ENCODE results near the gene RC3H1.

Gene RC3H1

GRCh38 chr1:174039027-174039426 is 16.9 kb upstream of the RC3H1 start:
- H3K4me1 Mint-ChIP-seq (ENCODE audit: low read depth) = no peaks in the 10 kb centered on the region
- H3K27ac Mint-ChIP-seq = no peak overlapping the region
- H3K27me3 Mint-ChIP-seq = peaks cover 3% of the 10 kb centered on the region
- H3K9me3 Mint-ChIP-seq = no peaks in the 10 kb centered on the region
- no peak overlapping the region for H3K4me3 Mint-ChIP-seq
- DNase-seq = no peak
- no peaks in the 10 kb centered on the region for H3K36me3 Mint-ChIP-seq (ENCODE audit: low read depth)

DNA sequence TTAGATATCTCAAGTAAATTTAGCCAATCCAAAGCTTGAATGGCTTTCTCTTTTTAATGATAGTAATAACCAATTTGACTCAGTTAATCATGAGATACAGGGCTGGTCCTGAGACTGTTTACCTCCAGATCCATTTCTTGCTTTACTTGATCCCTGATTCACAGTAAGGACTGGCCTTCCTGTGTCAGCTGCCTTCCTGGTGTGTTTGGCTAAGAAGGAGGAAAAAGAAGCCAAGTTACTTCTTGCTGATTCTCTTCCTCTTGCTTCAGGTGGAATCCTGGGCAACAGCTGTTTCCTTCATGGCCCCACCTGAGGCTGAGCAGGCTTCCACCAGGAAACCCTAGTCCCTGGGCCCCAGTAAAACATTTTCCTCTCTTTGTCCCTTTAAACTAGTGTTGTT is 14.6 kb upstream of the RC3H1 start:
- Mint-ChIP-seq H3K27ac (no peak overlapping the region), H3K9me3 (no peaks in the 10 kb centered on the region), H3K4me3 (no peak overlapping the region), H3K27me3 (peaks cover 3% of the 10 kb centered on the region), H3K36me3 (ENCODE audit: low read depth) (no peaks in the 10 kb centered on the region), H3K4me1 (ENCODE audit: low read depth) (no peaks in the 10 kb centered on the region)
- DNase-seq = no peak

GRCh38 chr1:174036204-174036603 is 14.0 kb upstream of the RC3H1 start:
- Mint-ChIP-seq H3K36me3 (ENCODE audit: low read depth) (no peaks in the 10 kb centered on the region), H3K27me3 (peaks cover 3% of the 10 kb centered on the region), H3K4me1 (ENCODE audit: low read depth) (no peaks in the 10 kb centered on the region), H3K27ac (no peak overlapping the region), H3K9me3 (no peaks in the 10 kb centered on the region), H3K4me3 (no peak overlapping the region)
- DNase-seq = no peak

GRCh38 chr1:174032671-174033222 is 10.6 kb upstream of the RC3H1 start:
- DNase-seq = no peak
- H3K4me1 Mint-ChIP-seq (ENCODE audit: low read depth) = peaks cover 1% of the 10 kb centered on the region
- no peaks in the 10 kb centered on the region for H3K9me3 Mint-ChIP-seq
- H3K27ac Mint-ChIP-seq = no peak overlapping the region
- H3K36me3 Mint-ChIP-seq (ENCODE audit: low read depth) = no peaks in the 10 kb centered on the region
- H3K4me3 Mint-ChIP-seq = no peak overlapping the region
- H3K27me3 Mint-ChIP-seq = no peaks in the 10 kb centered on the region

DNA sequence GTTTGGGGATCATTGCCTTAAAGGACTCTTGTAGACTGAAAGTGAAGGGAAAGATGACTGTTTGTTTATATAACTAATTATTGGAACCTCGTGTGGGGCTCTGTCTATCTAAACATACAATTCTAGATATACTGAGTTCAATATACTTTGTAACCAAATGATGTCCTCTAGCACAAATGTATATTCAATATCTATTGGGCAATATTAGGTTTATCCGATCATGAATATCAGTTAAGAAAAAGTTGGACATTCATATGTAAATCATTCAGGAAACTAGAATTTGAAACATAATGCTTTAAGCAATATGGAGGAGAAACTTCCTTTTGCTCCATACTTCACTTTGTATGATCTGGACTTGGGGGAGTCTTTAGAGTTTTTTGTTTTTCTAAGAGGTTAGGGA is 8.9 kb upstream of the RC3H1 start:
- Mint-ChIP-seq H3K27ac (no peak overlapping the region), H3K9me3 (no peaks in the 10 kb centered on the region), H3K36me3 (ENCODE audit: low read depth) (no peaks in the 10 kb centered on the region), H3K4me3 (no peak overlapping the region), H3K4me1 (ENCODE audit: low read depth) (peaks cover 2% of the 10 kb centered on the region), H3K27me3 (no peaks in the 10 kb centered on the region)
- no peak for DNase-seq

DNA sequence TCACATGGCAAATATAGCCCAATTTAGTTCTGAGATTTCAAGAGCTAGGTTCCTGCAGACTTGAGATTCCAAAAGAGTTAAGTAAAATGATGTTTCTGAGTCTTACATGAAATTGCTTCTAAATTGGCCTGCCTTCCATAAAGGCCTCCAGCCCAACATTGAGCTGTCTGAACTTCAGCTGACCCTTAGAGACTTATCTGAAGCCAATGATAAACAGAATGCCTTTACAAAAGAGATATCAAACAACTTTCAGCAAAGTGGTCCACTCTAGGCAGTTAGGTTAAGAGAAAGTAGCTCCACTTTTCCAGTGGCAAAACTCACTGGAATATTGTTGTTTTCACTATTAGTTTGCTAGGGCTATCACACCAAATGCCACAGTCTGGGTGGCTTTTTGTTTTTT is 6.3 kb upstream of the RC3H1 start:
- H3K9me3 Mint-ChIP-seq = no peaks in the 10 kb centered on the region
- H3K4me3 Mint-ChIP-seq = no peak overlapping the region
- no peak overlapping the region for H3K27ac Mint-ChIP-seq
- no peaks in the 10 kb centered on the region for H3K27me3 Mint-ChIP-seq
- H3K36me3 Mint-ChIP-seq (ENCODE audit: low read depth) = no peaks in the 10 kb centered on the region
- H3K4me1 Mint-ChIP-seq (ENCODE audit: low read depth) = peaks cover 5% of the 10 kb centered on the region
- DNase-seq = no peak

DNA sequence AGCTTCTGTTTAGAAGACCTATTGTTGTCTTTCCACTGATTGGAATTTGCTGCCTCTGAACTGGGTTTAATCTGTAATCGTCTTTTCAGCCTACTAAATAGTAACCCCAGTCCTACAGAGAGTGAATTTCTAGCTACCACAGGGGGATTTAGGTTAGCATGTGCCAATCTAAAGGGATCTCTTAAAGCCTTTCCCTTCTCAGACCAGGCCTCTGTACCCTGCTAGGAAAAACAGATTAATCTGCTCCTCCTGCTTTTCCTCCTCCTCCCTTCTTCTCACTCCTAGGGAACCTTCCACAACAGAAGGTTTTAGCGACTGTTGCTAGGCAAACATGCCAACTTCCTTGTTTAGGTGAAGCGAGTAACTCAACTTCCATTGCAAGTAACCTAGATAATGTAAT is 1.3 kb upstream of the RC3H1 start:
- peak overlapping the region; percentile 44 for H3K27ac Mint-ChIP-seq
- H3K9me3 Mint-ChIP-seq = no peaks in the 10 kb centered on the region
- no peaks in the 10 kb centered on the region for H3K27me3 Mint-ChIP-seq
- DNase-seq = no peak
- H3K4me3 Mint-ChIP-seq = peak overlapping the region; percentile 93
- H3K4me1 Mint-ChIP-seq (ENCODE audit: low read depth) = peaks cover 38% of the 10 kb centered on the region
- H3K36me3 Mint-ChIP-seq (ENCODE audit: low read depth) = peaks cover 28% of the 10 kb centered on the region

GRCh38 chr1:174022976-174023277 is 770 bp upstream of the RC3H1 start:
- Mint-ChIP-seq H3K36me3 (ENCODE audit: low read depth) (peaks cover 28% of the 10 kb centered on the region), H3K9me3 (no peaks in the 10 kb centered on the region), H3K4me3 (peak overlapping the region; percentile 93), H3K27ac (peak overlapping the region; percentile 95), H3K27me3 (no peaks in the 10 kb centered on the region), H3K4me1 (ENCODE audit: low read depth) (peaks cover 41% of the 10 kb centered on the region)
- no peak for DNase-seq

DNA sequence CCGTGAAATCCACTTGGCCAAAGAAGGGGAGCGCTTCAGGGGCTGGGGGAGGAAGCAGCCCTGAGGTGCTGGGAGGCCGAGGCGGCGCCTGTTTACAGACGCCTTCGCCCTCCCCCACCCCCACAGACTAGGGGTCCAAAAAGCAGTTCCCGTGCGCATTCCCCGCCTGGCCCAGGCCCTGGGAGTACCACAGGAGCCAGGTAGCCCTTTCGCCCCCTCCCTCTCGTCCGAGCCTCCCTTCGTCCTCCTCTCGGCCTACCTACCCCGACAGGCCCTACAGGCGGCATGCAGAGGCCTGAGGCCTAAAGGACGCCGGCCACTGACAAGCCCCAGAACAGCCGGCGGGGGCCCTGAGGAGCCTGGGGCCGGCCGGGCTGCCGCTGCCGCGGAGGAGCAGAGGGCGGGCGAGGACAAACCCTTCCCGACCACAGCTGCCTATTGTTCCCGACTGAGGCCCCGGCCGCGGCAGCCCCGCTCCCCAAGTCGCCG is 522 bp downstream of the RC3H1 start:
- Mint-ChIP-seq H3K4me1 (ENCODE audit: low read depth) (peaks cover 52% of the 10 kb centered on the region), H3K4me3 (peak overlapping the region; percentile 93)
- DNase-seq = no peak

DNA sequence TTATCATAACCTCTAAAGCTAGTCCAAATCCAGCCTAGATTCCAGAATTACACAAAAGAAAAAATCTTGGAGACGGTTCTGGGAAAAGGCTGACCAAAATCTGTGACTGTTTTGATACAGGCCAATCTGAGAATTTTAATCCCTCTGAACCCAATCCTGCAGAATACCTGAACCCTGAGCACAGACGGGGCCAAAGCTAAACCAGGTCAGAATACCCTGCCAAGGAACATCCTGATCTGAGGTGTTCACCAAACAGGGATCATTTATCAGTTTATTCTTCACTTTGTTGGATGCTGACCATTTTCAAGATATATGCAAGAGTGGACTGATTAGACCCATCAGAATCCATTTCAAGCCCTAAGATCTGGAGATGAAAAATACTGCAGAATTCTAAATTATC is 3.6 kb downstream of the RC3H1 start:
- DNase-seq = no peak
- Mint-ChIP-seq H3K27ac (no peak overlapping the region), H3K27me3 (no peaks in the 10 kb centered on the region), H3K36me3 (ENCODE audit: low read depth) (peaks cover 30% of the 10 kb centered on the region), H3K4me3 (no peak overlapping the region), H3K9me3 (no peaks in the 10 kb centered on the region), H3K4me1 (ENCODE audit: low read depth) (peaks cover 66% of the 10 kb centered on the region)

More for the DNA sequence above, 522 bp downstream of the RC3H1 start:
- Mint-ChIP-seq H3K27me3 (no peaks in the 10 kb centered on the region), H3K27ac (peak overlapping the region; percentile 92), H3K36me3 (ENCODE audit: low read depth) (peaks cover 30% of the 10 kb centered on the region), H3K9me3 (no peaks in the 10 kb centered on the region)

- no peak overlapping the region for H3K27ac Mint-ChIP-seq
- H3K36me3 Mint-ChIP-seq (ENCODE audit: low read depth) = peaks cover 29% of the 10 kb centered on the region
- DNase-seq = no peak
- no peaks in the 10 kb centered on the region for H3K27me3 Mint-ChIP-seq
- H3K4me3 Mint-ChIP-seq = no peak overlapping the region
- H3K9me3 Mint-ChIP-seq = no peaks in the 10 kb centered on the region
- H3K4me1 Mint-ChIP-seq (ENCODE audit: low read depth) = peaks cover 60% of the 10 kb centered on the region
Measured at GRCh38 chr1:174017231-174017970, 4.8 kb downstream of the RC3H1 start.

DNA sequence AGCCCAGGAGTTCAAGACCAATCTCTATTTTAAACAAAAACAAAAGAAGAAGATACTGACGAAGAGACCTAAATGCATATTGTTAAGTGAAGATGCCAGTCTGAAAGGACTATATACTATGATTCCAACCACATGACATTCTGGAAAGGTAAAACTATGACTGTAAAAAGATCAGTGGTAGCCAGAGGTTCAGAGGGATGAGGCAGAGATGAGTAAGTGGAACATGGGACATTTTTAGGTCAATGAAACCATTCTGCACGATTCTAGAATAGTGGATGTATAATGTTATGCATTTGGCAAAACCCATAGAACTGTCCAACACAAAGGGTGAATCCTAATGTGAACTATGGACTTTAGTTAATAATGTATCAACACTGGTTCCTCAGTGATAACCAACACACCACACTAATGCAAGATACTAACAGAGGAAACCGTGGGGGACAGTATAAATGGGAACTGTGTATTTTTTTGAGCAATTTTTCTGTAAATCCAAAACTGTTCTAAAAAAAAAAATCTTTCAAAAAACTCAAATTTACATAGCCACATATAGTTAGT is 8.2 kb downstream of the RC3H1 start:
- Mint-ChIP-seq H3K27ac (peak overlapping the region; percentile 85), H3K27me3 (no peaks in the 10 kb centered on the region), H3K4me1 (ENCODE audit: low read depth) (peaks cover 59% of the 10 kb centered on the region), H3K9me3 (no peaks in the 10 kb centered on the region), H3K36me3 (ENCODE audit: low read depth) (peaks cover 30% of the 10 kb centered on the region), H3K4me3 (no peak overlapping the region)
- no peak for DNase-seq

- DNase-seq = no peak
- H3K4me3 Mint-ChIP-seq = no peak overlapping the region
- peaks cover 50% of the 10 kb centered on the region for H3K36me3 Mint-ChIP-seq (ENCODE audit: low read depth)
- H3K9me3 Mint-ChIP-seq = no peaks in the 10 kb centered on the region
- H3K27me3 Mint-ChIP-seq = no peaks in the 10 kb centered on the region
- H3K27ac Mint-ChIP-seq = peak overlapping the region; percentile 55
- peaks cover 54% of the 10 kb centered on the region for H3K4me1 Mint-ChIP-seq (ENCODE audit: low read depth)
Measured at GRCh38 chr1:174008979-174009378, 13.2 kb downstream of the RC3H1 start.

- H3K36me3 Mint-ChIP-seq (ENCODE audit: low read depth) = peaks cover 52% of the 10 kb centered on the region
- H3K4me1 Mint-ChIP-seq (ENCODE audit: low read depth) = peaks cover 52% of the 10 kb centered on the region
- H3K4me3 Mint-ChIP-seq = no peak overlapping the region
- no peaks in the 10 kb centered on the region for H3K9me3 Mint-ChIP-seq
- H3K27ac Mint-ChIP-seq = no peak overlapping the region
- no peaks in the 10 kb centered on the region for H3K27me3 Mint-ChIP-seq
- no peak for DNase-seq
Measured at GRCh38 chr1:174008269-174008668, 13.9 kb downstream of the RC3H1 start.

GRCh38 chr1:174007851-174008250 is 14.3 kb downstream of the RC3H1 start:
- H3K27ac Mint-ChIP-seq = peak overlapping the region; percentile 22
- no peaks in the 10 kb centered on the region for H3K27me3 Mint-ChIP-seq
- no peak for DNase-seq
- H3K9me3 Mint-ChIP-seq = no peaks in the 10 kb centered on the region
- peaks cover 51% of the 10 kb centered on the region for H3K4me1 Mint-ChIP-seq (ENCODE audit: low read depth)
- H3K4me3 Mint-ChIP-seq = no peak overlapping the region
- peaks cover 51% of the 10 kb centered on the region for H3K36me3 Mint-ChIP-seq (ENCODE audit: low read depth)
